Activated CD4-positive, alpha-beta T cell treated with anti-CD3 and anti-CD28 coated beads for 36 hours (primary cell): Measurements from ENCODE around the gene CELA2A. TPM values are rescaled to one million over a fixed set of nuclear protein-coding genes. Genes with fewer than 3 reads are reported as not detected.
"Not testable (repeated sequence)": the region's sequence is repeated elsewhere in the genome, so short reads cannot be mapped to it uniquely, and the experiment has no call there.

Source experiments
- ATAC-seq: fragments of 200-7000 bp; cut with Tn5 transposase; one replicate; pipeline ENCODE4 v1.10.0; 2021; ENCODE audit warnings: mild to moderate bottlenecking, moderate library complexity
- CTCF ChIA-PET: fragments of 350-600 bp; sonication (Branson Sonifier 250); formaldehyde crosslinking; loops from one replicate; lab custom pipeline; 2021; ENCODE audit warnings: antibody characterized with exemption; lab: Charles Lee
- POLR2A ChIA-PET: fragments of 350-600 bp; sonication (Branson Sonifier 250); formaldehyde crosslinking; loops from one replicate; lab custom pipeline; 2021; ENCODE audit warnings: antibody characterized with exemption, inconsistent platforms; lab: Charles Lee
- DNase-seq: peaks from one replicate; pipeline ENCODE4 v3.0.0-alpha.2; 2020
- H3K27ac Mint-ChIP-seq: one replicate; pipeline ENCODE4 v1.8.0; 2021; ENCODE audit warnings: mixed read lengths
- H3K27me3 Mint-ChIP-seq: one replicate; pipeline ENCODE4 v1.8.0; 2021; ENCODE audit warnings: mixed read lengths
- H3K36me3 Mint-ChIP-seq: one replicate; pipeline ENCODE4 v1.8.0; 2021; ENCODE audit warnings: low read depth, mixed read lengths
- H3K4me1 Mint-ChIP-seq: one replicate; pipeline ENCODE4 v1.8.0; 2021; ENCODE audit warnings: mixed read lengths
- H3K4me3 Mint-ChIP-seq: one replicate; pipeline ENCODE4 v1.8.0; 2021; ENCODE audit warnings: mild to moderate bottlenecking, moderate library complexity, mixed read lengths
- H3K9me3 Mint-ChIP-seq: one replicate; pipeline ENCODE4 v1.8.0; 2021; ENCODE audit warnings: low read depth, mixed read lengths
- intact Hi-C, 2 experiments: fragments of 100-400 bp; cut with DNase I in 1 of 2; cut with micrococcal nuclease in 1 of 2; formaldehyde crosslinking; loops; one replicate each; pipeline versions ENCODE4 v1.14.2 to v1.15.1; 2022 to 2024; cut with DNase I, micrococcal nuclease
- total RNA-seq, 2 experiments: library from RNA; stranded (reverse); gene quantifications; one replicate each; pipeline ENCODE4 v1.2.3, GENCODE V29; 2021

Gene CELA2A
- total RNA-seq, 2 experiments from 2014 or later = not detected

- CTCF ChIA-PET = no interaction called here
- POLR2A ChIA-PET = no interaction called here
Observed at GRCh38 chr1:15457585-15457984, 1.1 kb downstream of the CELA2A start.

GRCh38 chr1:15458388-15458787 lies 1.9 kb downstream of the CELA2A start:
- CTCF ChIA-PET = not testable (repeated sequence)

More at GRCh38 chr1:15457585-15457984, 1.1 kb downstream of the CELA2A start:
- Mint-ChIP-seq H3K4me3 (no peak overlapping the region), H3K36me3 (no peaks in the 10 kb centered on the region), H3K27ac (no peak overlapping the region), H3K4me1 (no peaks in the 10 kb centered on the region), H3K9me3 (no peaks in the 10 kb centered on the region), H3K27me3 (no peaks in the 10 kb centered on the region)
- DNase-seq (no peak), ATAC-seq (no peak)
- intact Hi-C loops = no loop called here

GRCh38 chr1:15459771-15460707 lies 3.5 kb downstream of the CELA2A start:
- POLR2A ChIA-PET = no interaction called here
- no peak for ATAC-seq
- Mint-ChIP-seq H3K27ac (no peak overlapping the region), H3K27me3 (no peaks in the 10 kb centered on the region), H3K4me1 (no peaks in the 10 kb centered on the region), H3K36me3 (no peaks in the 10 kb centered on the region), H3K9me3 (no peaks in the 10 kb centered on the region), H3K4me3 (no peak overlapping the region)
- intact Hi-C loops = no loop called here
- CTCF ChIA-PET = no interaction called here
- no peak for DNase-seq

More at GRCh38 chr1:15458388-15458787, 1.9 kb downstream of the CELA2A start:
- DNase-seq, H3K4me3 Mint-ChIP-seq, H3K4me1 Mint-ChIP-seq, intact Hi-C loops, H3K36me3 Mint-ChIP-seq, POLR2A ChIA-PET, H3K27me3 Mint-ChIP-seq, H3K27ac Mint-ChIP-seq, H3K9me3 Mint-ChIP-seq, ATAC-seq: not testable (repeated sequence)

GRCh38 chr1:15460708-15461095 lies 4.2 kb downstream of the CELA2A start:
- DNase-seq = no peak
- H3K9me3 Mint-ChIP-seq = no peaks in the 10 kb centered on the region
- H3K4me1 Mint-ChIP-seq = no peaks in the 10 kb centered on the region
- no peaks in the 10 kb centered on the region for H3K27me3 Mint-ChIP-seq
- intact Hi-C loops = no loop called here
- ChIA-PET POLR2A (no interaction called here), CTCF (no interaction called here)
- no peak overlapping the region for H3K27ac Mint-ChIP-seq
- H3K4me3 Mint-ChIP-seq = no peak overlapping the region
- no peaks in the 10 kb centered on the region for H3K36me3 Mint-ChIP-seq
- ATAC-seq = no peak

GRCh38 chr1:15463064-15463800 lies 6.7 kb downstream of the CELA2A start:
- ATAC-seq, H3K4me3 Mint-ChIP-seq, H3K27ac Mint-ChIP-seq, H3K4me1 Mint-ChIP-seq, H3K9me3 Mint-ChIP-seq, DNase-seq, H3K27me3 Mint-ChIP-seq, intact Hi-C loops, POLR2A ChIA-PET, CTCF ChIA-PET, H3K36me3 Mint-ChIP-seq: not testable (repeated sequence)

- H3K4me1 Mint-ChIP-seq, DNase-seq, H3K27me3 Mint-ChIP-seq, ATAC-seq, H3K36me3 Mint-ChIP-seq, intact Hi-C loops, H3K27ac Mint-ChIP-seq, POLR2A ChIA-PET, H3K4me3 Mint-ChIP-seq, CTCF ChIA-PET, H3K9me3 Mint-ChIP-seq: not testable (repeated sequence)
Observed at GRCh38 chr1:15463926-15464322, 7.4 kb downstream of the CELA2A start.

GRCh38 chr1:15465674-15466073 lies 9.1 kb downstream of the CELA2A start:
- CTCF ChIA-PET = no interaction called here
- no peaks in the 10 kb centered on the region for H3K4me1 Mint-ChIP-seq
- POLR2A ChIA-PET = no interaction called here
- H3K36me3 Mint-ChIP-seq = no peaks in the 10 kb centered on the region
- H3K4me3 Mint-ChIP-seq = no peak overlapping the region
- no peaks in the 10 kb centered on the region for H3K9me3 Mint-ChIP-seq
- DNase-seq (no peak), ATAC-seq (no peak)
- no peak overlapping the region for H3K27ac Mint-ChIP-seq
- peaks cover 2% of the 10 kb centered on the region for H3K27me3 Mint-ChIP-seq
- intact Hi-C loops = no loop called here

GRCh38 chr1:15466955-15467625 lies 10.6 kb downstream of the CELA2A start:
- H3K36me3 Mint-ChIP-seq, DNase-seq, H3K4me3 Mint-ChIP-seq, POLR2A ChIA-PET, H3K9me3 Mint-ChIP-seq, CTCF ChIA-PET, H3K27me3 Mint-ChIP-seq, H3K27ac Mint-ChIP-seq, intact Hi-C loops, ATAC-seq, H3K4me1 Mint-ChIP-seq: not testable (repeated sequence)

- ATAC-seq (no peak), DNase-seq (no peak)
- ChIA-PET POLR2A (no interaction called here), CTCF (interaction anchor here (0.6 kb wide), 1 partner anchor 1539 kb away, joined by 3 read pairs; no protein-coding TSS in a partner anchor)
- H3K4me3 Mint-ChIP-seq = no peak overlapping the region
- H3K27me3 Mint-ChIP-seq = peaks cover 2% of the 10 kb centered on the region
- no peaks in the 10 kb centered on the region for H3K9me3 Mint-ChIP-seq
- intact Hi-C loops = no loop called here
- no peaks in the 10 kb centered on the region for H3K36me3 Mint-ChIP-seq
- no peaks in the 10 kb centered on the region for H3K4me1 Mint-ChIP-seq
- no peak overlapping the region for H3K27ac Mint-ChIP-seq
Observed at GRCh38 chr1:15468145-15468544, 11.6 kb downstream of the CELA2A start.

GRCh38 chr1:15469361-15469760 lies 12.8 kb downstream of the CELA2A start:
- no peak overlapping the region for H3K4me3 Mint-ChIP-seq
- POLR2A ChIA-PET = no interaction called here

GRCh38 chr1:15469821-15470448 lies 13.4 kb downstream of the CELA2A start:
- ATAC-seq, H3K9me3 Mint-ChIP-seq, DNase-seq, intact Hi-C loops, CTCF ChIA-PET, H3K36me3 Mint-ChIP-seq, H3K4me3 Mint-ChIP-seq, POLR2A ChIA-PET, H3K4me1 Mint-ChIP-seq, H3K27ac Mint-ChIP-seq, H3K27me3 Mint-ChIP-seq: not testable (repeated sequence)

More at GRCh38 chr1:15469361-15469760, 12.8 kb downstream of the CELA2A start:
- ATAC-seq (no peak), DNase-seq (no peak)
- H3K27ac Mint-ChIP-seq = no peak overlapping the region
- intact Hi-C loops = no loop called here
- H3K27me3 Mint-ChIP-seq = peaks cover 2% of the 10 kb centered on the region
- no peaks in the 10 kb centered on the region for H3K36me3 Mint-ChIP-seq
- H3K9me3 Mint-ChIP-seq = no peaks in the 10 kb centered on the region
- CTCF ChIA-PET = interaction anchor here (0.5 kb wide), 1 partner anchor 102 kb away, joined by 4 read pairs; no protein-coding TSS in a partner anchor
- no peaks in the 10 kb centered on the region for H3K4me1 Mint-ChIP-seq
